Muscle layer of duodenum (tissue), 2 donors: ENCODE results near the gene ECM1.

Experiments
- H3K27ac ChIP-seq: one replicate; pipeline ENCODE4 v1.7.0; 2013; ENCODE audit warnings: mild to moderate bottlenecking, low read length
- H3K27me3 ChIP-seq: one replicate; pipeline ENCODE4 v1.7.0; 2013; ENCODE audit warnings: low read depth, mild to moderate bottlenecking, control low read depth, low read length
- H3K36me3 ChIP-seq, 2 donors: one replicate each; pipeline ENCODE4 v1.7.0; 2013; ENCODE audit warnings: low read length in 2 of 2, control low read depth in 1 of 2, mild to moderate bottlenecking in 1 of 2; ENCODE audit not compliant: insufficient read depth in 2 of 2, control insufficient read depth in 1 of 2
- H3K4me1 ChIP-seq, 2 donors: one replicate each; pipeline ENCODE4 v1.7.0; 2013; ENCODE audit warnings: low read length in 2 of 2, mild to moderate bottlenecking in 2 of 2, control low read depth in 1 of 2, moderate library complexity in 1 of 2; ENCODE audit not compliant: insufficient read depth in 2 of 2, control insufficient read depth in 1 of 2
- H3K4me3 ChIP-seq, 2 donors: one replicate each; pipeline ENCODE4 v1.7.0; 2013; ENCODE audit warnings: low read length in 2 of 2, low read depth in 1 of 2, mild to moderate bottlenecking in 1 of 2
- H3K9me3 ChIP-seq, 2 donors: one replicate each; pipeline ENCODE4 v1.7.0; 2013; ENCODE audit warnings: low read length in 2 of 2, control low read depth in 1 of 2, mild to moderate bottlenecking in 1 of 2; ENCODE audit not compliant: control insufficient read depth in 1 of 2
- donor health status: healthy.

Gene ECM1

GRCh38 chr1:150553392-150554085 is 45.6 kb downstream of the ECM1 start:
- H3K36me3 ChIP-seq = peaks cover 0 to 31% of the 10 kb centered on the region in 2 donors
- H3K4me1 ChIP-seq = peaks cover 9 to 26% of the 10 kb centered on the region in 2 donors
- H3K9me3 ChIP-seq = no peaks in the 10 kb centered on the region
- peak overlapping the region; percentile 51 for H3K27ac ChIP-seq
- H3K4me3 ChIP-seq = no peak overlapping the region
- H3K27me3 ChIP-seq = no peaks in the 10 kb centered on the region

- Histone ChIP-seq H3K36me3 (peaks cover 0 to 31% of the 10 kb centered on the region in 2 donors), H3K4me3 (no peak overlapping the region), H3K4me1 (peaks cover 9 to 31% of the 10 kb centered on the region in 2 donors), H3K27me3 (no peaks in the 10 kb centered on the region), H3K27ac (no peak overlapping the region), H3K9me3 (no peaks in the 10 kb centered on the region)
These were observed 46.2 kb downstream of the ECM1 start for GRCh38 chr1:150554086-150554452.

- Histone ChIP-seq H3K4me1 (peaks cover 16 to 44% of the 10 kb centered on the region in 2 donors), H3K27ac (no peak overlapping the region), H3K27me3 (no peaks in the 10 kb centered on the region), H3K4me3 (no peak overlapping the region), H3K9me3 (no peaks in the 10 kb centered on the region), H3K36me3 (peaks cover 0 to 31% of the 10 kb centered on the region in 2 donors)
These were observed 47.5 kb downstream of the ECM1 start for GRCh38 chr1:150555198-150555970.

GRCh38 chr1:150555971-150556865 is 48.3 kb downstream of the ECM1 start:
- peaks cover 0 to 31% of the 10 kb centered on the region in 2 donors for H3K36me3 ChIP-seq
- H3K27ac ChIP-seq = no peak overlapping the region
- H3K4me1 ChIP-seq = peaks cover 20 to 50% of the 10 kb centered on the region in 2 donors

GRCh38 chr1:150557065-150557600 is 49.2 kb downstream of the ECM1 start:
- Histone ChIP-seq H3K27me3 (no peaks in the 10 kb centered on the region), H3K36me3 (peaks cover 0 to 36% of the 10 kb centered on the region in 2 donors), H3K9me3 (no peaks in the 10 kb centered on the region), H3K4me1 (peaks cover 16 to 47% of the 10 kb centered on the region in 2 donors), H3K4me3 (no peak overlapping the region), H3K27ac (no peak overlapping the region)

More at GRCh38 chr1:150555971-150556865, 48.3 kb downstream of the ECM1 start:
- Histone ChIP-seq H3K4me3 (no peak overlapping the region), H3K9me3 (no peaks in the 10 kb centered on the region), H3K27me3 (no peaks in the 10 kb centered on the region)

GRCh38 chr1:150557813-150558212 is 49.9 kb downstream of the ECM1 start:
- Histone ChIP-seq H3K36me3 (peaks cover 0 to 36% of the 10 kb centered on the region in 2 donors), H3K9me3 (no peaks in the 10 kb centered on the region), H3K27ac (no peak overlapping the region), H3K4me3 (no peak overlapping the region), H3K27me3 (no peaks in the 10 kb centered on the region), H3K4me1 (peaks cover 22 to 48% of the 10 kb centered on the region in 2 donors)

GRCh38 chr1:150558303-150558704 is 50.4 kb downstream of the ECM1 start:
- Histone ChIP-seq H3K27ac (no peak overlapping the region), H3K9me3 (no peaks in the 10 kb centered on the region), H3K4me1 (peaks cover 27 to 48% of the 10 kb centered on the region in 2 donors), H3K4me3 (no peak overlapping the region), H3K27me3 (no peaks in the 10 kb centered on the region), H3K36me3 (peaks cover 0 to 36% of the 10 kb centered on the region in 2 donors)

GRCh38 chr1:150558761-150559655 is 51.1 kb downstream of the ECM1 start:
- peaks cover 34 to 48% of the 10 kb centered on the region in 2 donors for H3K4me1 ChIP-seq
- H3K9me3 ChIP-seq = no peaks in the 10 kb centered on the region
- peaks cover 0 to 36% of the 10 kb centered on the region in 2 donors for H3K36me3 ChIP-seq
- no peaks in the 10 kb centered on the region for H3K27me3 ChIP-seq
- H3K4me3 ChIP-seq = peak overlapping the region in 1 of 2 donors; percentile 64
- peak overlapping the region; percentile 100 for H3K27ac ChIP-seq

- peak overlapping the region; percentile 100 for H3K27ac ChIP-seq
- H3K36me3 ChIP-seq = peaks cover 0 to 30% of the 10 kb centered on the region in 2 donors
- H3K4me1 ChIP-seq = peaks cover 38 to 50% of the 10 kb centered on the region in 2 donors
- H3K4me3 ChIP-seq = peak overlapping the region in 1 of 2 donors; percentile 64
- H3K9me3 ChIP-seq = no peaks in the 10 kb centered on the region
- no peaks in the 10 kb centered on the region for H3K27me3 ChIP-seq
These were observed 51.7 kb downstream of the ECM1 start for GRCh38 chr1:150559656-150560010.

- Histone ChIP-seq H3K36me3 (peaks cover 0 to 29% of the 10 kb centered on the region in 2 donors), H3K27me3 (no peaks in the 10 kb centered on the region), H3K27ac (peak overlapping the region; percentile 100), H3K9me3 (no peaks in the 10 kb centered on the region), H3K4me1 (peaks cover 42 to 54% of the 10 kb centered on the region in 2 donors), H3K4me3 (peak overlapping the region; percentile 64 to 76)
These were observed 52.1 kb downstream of the ECM1 start for GRCh38 chr1:150560011-150560438.
